SK-N-SH (cell line): ENCODE measurements around the gene NDRG2. TPM values are rescaled to one million over a fixed set of nuclear protein-coding genes. Genes with fewer than 3 reads are reported as not detected.

Source experiments
- CTCF ChIA-PET: fragments of 300-600, 350-600 bp; formaldehyde crosslinking; extraction: SDS; loops from one replicate; lab custom pipeline; 2021; lab: Yijun Ruan, JAX
- POLR2A ChIA-PET: fragments of 350-600 bp; sonication (Branson Sonifier 250); formaldehyde crosslinking; extraction: SDS; loops from one replicate; lab custom pipeline; 2020; ENCODE audit warnings: antibody characterized with exemption, inconsistent platforms; lab: Yijun Ruan, JAX
- DNase-seq: peaks from one replicate; pipeline ENCODE4 v3.0.0; 2012
- H2AFZ ChIP-seq: fragments of 200-600 bp; sonication (generic); 2 replicates; pipeline ENCODE4 v1.8.1; 2016; ENCODE audit warnings: antibody characterized with exemption, mild to moderate bottlenecking, low read depth
- H3F3A ChIP-seq: fragments of 200-600 bp; sonication (generic); replicated peaks from 2 replicates; pipeline ENCODE3; 2016; ENCODE audit warnings: antibody characterized with exemption, mild to moderate bottlenecking; ENCODE audit not compliant: insufficient read depth
- H3K27ac ChIP-seq, 2 experiments: fragments of 200-500 bp in 1 of 2; fragments of 200-600 bp in 1 of 2; sonication (Bioruptor generic) in 1 of 2; sonication (generic), shearing (Covaris generic) in 1 of 2; 2 replicates each; pipeline versions ENCODE4 v1.5.1 to v1.6.1; 2014 to 2016; ENCODE audit warnings: low read depth in 2 of 2, inconsistent platforms in 1 of 2, low read length in 1 of 2, mild to moderate bottlenecking in 1 of 2, mixed read lengths in 1 of 2
- H3K27me3 ChIP-seq: fragments of 200-600 bp; sonication (generic), shearing (Covaris generic); 2 replicates; pipeline ENCODE4 v1.6.1; 2016; ENCODE audit warnings: mixed run types; ENCODE audit not compliant: insufficient read depth
- H3K36me3 ChIP-seq, 2 experiments: fragments of 200-500 bp in 1 of 2; fragments of 200-600 bp in 1 of 2; sonication (Bioruptor generic) in 1 of 2; sonication (generic) in 1 of 2; replicated peaks in 1 of 2; 2 replicates each; pipeline versions ENCODE3 to v1.5.1; 2014 to 2016; ENCODE audit warnings: low read length in 1 of 2, mild to moderate bottlenecking in 1 of 2; ENCODE audit not compliant: insufficient read depth in 2 of 2, control insufficient read depth in 1 of 2
- H3K4me1 ChIP-seq, 2 experiments: fragments of 200-500 bp in 1 of 2; fragments of 200-600 bp in 1 of 2; sonication (Bioruptor generic) in 1 of 2; sonication (generic), shearing (Covaris generic) in 1 of 2; 2 replicates each; pipeline versions ENCODE4 v1.5.1 to v1.6.1; 2014 to 2016; ENCODE audit warnings: low read depth in 1 of 2, low read length in 1 of 2, mixed run types in 1 of 2; ENCODE audit not compliant: insufficient read depth in 2 of 2, control insufficient read depth in 1 of 2
- H3K4me2 ChIP-seq: fragments of 200-600 bp; sonication (generic), shearing (Covaris generic); 2 replicates; pipeline ENCODE4 v1.6.1; 2017; ENCODE audit warnings: mixed run types
- H3K4me3 ChIP-seq, 2 experiments: fragments of 200-500 bp in 1 of 2; fragments of 200-600 bp in 1 of 2; sonication (Bioruptor generic) in 1 of 2; sonication (generic), shearing (Covaris generic) in 1 of 2; 2 replicates each; pipeline versions ENCODE4 v1.5.1 to v1.8.1; 2014 to 2016; ENCODE audit warnings: low read depth in 2 of 2, inconsistent platforms in 1 of 2, low read length in 1 of 2, mild to moderate bottlenecking in 1 of 2, mixed read lengths in 1 of 2, moderate library complexity in 1 of 2
- H3K79me2 ChIP-seq: fragments of 200-600 bp; sonication (generic); 2 replicates; pipeline ENCODE4 v1.8.1; 2017; ENCODE audit warnings: mild to moderate bottlenecking; ENCODE audit not compliant: insufficient read depth
- H3K9ac ChIP-seq: fragments of 200-600 bp; sonication (generic); 2 replicates; pipeline ENCODE4 v1.6.1; 2017; ENCODE audit warnings: mixed run types
- H3K9me2 ChIP-seq: fragments of 200-600 bp; sonication (generic); 2 replicates; pipeline ENCODE4 v1.6.1; 2017; ENCODE audit warnings: mixed run types
- H3K9me3 ChIP-seq: fragments of 200-600 bp; sonication (generic); 2 replicates; pipeline ENCODE4 v1.6.1; 2017; ENCODE audit warnings: mixed run types, mild to moderate bottlenecking, moderate library complexity
- H4K20me1 ChIP-seq: fragments of 200-600 bp; sonication (generic); 2 replicates; pipeline ENCODE4 v1.6.1; 2017; ENCODE audit warnings: mild to moderate bottlenecking, mixed run types; ENCODE audit not compliant: insufficient read depth
- CHD2 ChIP-seq: fragments of 150-350 bp; IDR thresholded peaks from 2 replicates; pipeline ENCODE4 v1.6.1; 2018; ENCODE audit warnings: low read length; ENCODE audit not compliant: partially characterized antibody
- FOSL2 ChIP-seq: IDR thresholded peaks from 2 replicates; pipeline ENCODE4 v1.4.0; 2012; ENCODE audit warnings: low read depth, mild to moderate bottlenecking, moderate library complexity, borderline replicate concordance
- POLR2AphosphoS5 ChIP-seq: IDR thresholded peaks from 2 replicates; pipeline ENCODE4 v1.6.1; 2012; ENCODE audit warnings: low read depth, low read length
- RFX5 ChIP-seq: IDR thresholded peaks from 2 replicates; pipeline ENCODE4 v1.6.1; 2012; ENCODE audit warnings: mild to moderate bottlenecking, improper control_type of control experiment, low read length
- SIN3A ChIP-seq: IDR thresholded peaks from 2 replicates; pipeline ENCODE4 v1.6.1; 2012; ENCODE audit warnings: low read depth, mild to moderate bottlenecking, low read length, moderate library complexity, borderline replicate concordance
- TCF12 ChIP-seq: IDR thresholded peaks from 2 replicates; pipeline ENCODE4 v1.4.0; 2012
- YY1 ChIP-seq: IDR thresholded peaks from 2 replicates; pipeline ENCODE4 v1.4.0; 2012; ENCODE audit warnings: low read depth, mild to moderate bottlenecking
- WGBS: methylation state at CpG from one replicate; pipeline ENCODE4 v1.1.6; 2017; ENCODE audit warnings: low lambda C conversion rate; 5-methylcytosine and 5-hydroxymethylcytosine counted together
- polyA plus RNA-seq, 3 experiments: library from polyadenylated mRNA; depleted of rRNA; stranded (reverse); fragments of >200 nt; gene quantifications; 2 replicates each; pipeline ENCODE4 v1.2.3, GENCODE V29; 2012
- TF ChIP-seq, protein P1 (sequence below): IDR thresholded peaks from 2 replicates; pipeline ENCODE4 v1.6.1; 2012; ENCODE audit warnings: mild to moderate bottlenecking, low read depth, low read length, moderate library complexity
- TF ChIP-seq, protein P2 (sequence below): fragments of 200-600 bp; sonication (generic); IDR thresholded peaks from 2 replicates; pipeline ENCODE4 v1.6.1; 2017; ENCODE audit warnings: antibody characterized with exemption, mild to moderate bottlenecking, moderate library complexity
- TF ChIP-seq, protein P3 (sequence below): IDR thresholded peaks from 2 replicates; pipeline ENCODE4 v1.4.0; 2012; ENCODE audit warnings: low read depth

Gene NDRG2
- polyA plus RNA-seq, 1 of the 3 experiments (the other 2 are of a cell fraction): 15.8 TPM

DNA sequence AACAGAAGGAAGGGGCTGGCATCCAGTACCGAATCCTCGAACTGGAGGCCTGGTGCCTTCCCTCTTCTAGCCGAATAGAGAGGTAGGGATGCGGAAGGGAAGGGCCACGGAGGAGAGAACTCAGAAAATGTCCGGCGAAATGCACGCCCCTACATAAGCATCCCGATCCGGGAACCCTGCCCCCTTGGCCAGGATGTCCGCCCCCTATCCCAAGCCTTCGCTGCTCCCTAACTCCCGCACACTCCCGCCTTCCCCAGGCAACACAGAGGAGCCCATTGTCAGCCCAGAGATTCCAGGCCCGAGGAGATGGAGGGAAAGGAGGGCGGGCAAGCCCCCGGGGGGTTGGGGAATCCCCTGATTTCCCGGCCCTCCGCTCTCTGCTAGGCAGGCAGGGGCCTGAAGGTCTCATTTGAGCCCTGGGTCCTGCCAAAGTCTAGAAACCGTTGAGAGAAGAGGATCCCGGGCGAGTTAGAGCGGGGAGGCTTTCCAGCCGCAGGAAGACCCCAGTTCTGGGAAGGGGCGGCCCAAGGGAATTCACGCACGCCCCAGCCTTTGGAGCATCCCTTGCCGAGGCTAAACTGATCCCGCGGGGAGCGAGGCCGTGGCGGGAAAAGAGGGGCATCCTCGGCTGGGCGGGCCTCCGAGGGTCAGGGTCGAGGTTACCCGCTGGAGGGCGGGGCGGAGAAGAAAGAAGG is 44.7 kb upstream of the NDRG2 start:
- POLR2A ChIA-PET: interaction anchor here (0.7 to 2.7 kb wide), 6 partner anchors 20 to 727 kb away, joined by 4 to 19 read pairs (median 12); partner anchors contain the start of gene ZNF219

DNA sequence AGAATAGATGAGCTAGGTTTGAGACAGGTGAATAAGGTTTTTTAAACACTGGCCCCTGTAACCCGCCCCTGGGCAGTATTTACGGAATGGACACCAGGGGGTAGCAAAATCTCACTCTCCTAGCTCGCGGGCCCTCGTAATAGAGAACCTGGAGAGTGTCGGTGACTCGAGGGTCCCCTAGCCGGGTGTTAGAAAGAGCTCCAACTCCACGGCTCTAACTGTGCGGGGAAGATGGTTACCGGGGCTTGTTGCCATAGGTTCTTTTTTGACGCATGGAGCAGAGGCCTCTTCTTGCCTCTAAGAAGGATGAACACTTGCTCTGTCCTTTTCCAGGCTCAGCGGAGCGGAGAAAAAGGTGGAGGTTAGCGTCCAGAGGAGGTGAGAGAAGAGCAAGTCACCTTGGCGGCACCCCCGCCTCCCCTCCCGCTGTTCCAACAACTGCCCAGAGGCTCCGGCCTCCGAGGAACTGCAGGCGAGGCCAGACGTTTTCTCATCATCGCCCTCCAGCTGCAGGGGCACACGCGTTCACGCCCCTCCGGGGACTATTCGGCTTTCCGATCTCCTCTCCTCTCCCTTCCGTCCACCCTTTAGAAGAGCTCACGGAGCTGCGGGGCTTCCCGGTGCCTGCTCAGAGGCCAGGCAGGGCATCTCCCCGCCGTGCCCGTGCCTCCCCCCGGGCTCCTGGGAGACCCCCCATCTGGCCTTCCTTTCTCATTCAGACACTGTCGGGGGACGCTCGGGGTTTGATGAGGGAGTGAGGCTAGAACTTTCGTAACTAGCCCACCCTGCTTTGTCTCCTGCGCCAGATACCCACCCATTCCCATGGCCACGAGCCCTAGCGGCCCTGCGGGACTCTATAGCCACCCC is 43.9 kb upstream of the NDRG2 start:
- DNase-seq: peak; percentile 67
- Histone ChIP-seq H3K9ac (peak overlapping the region; percentile 93), H3K27ac (peak overlapping the region; percentile 98 to 99)
- no peak for TF ChIP-seq FOSL2
- TF ChIP-seq, protein P1, sequence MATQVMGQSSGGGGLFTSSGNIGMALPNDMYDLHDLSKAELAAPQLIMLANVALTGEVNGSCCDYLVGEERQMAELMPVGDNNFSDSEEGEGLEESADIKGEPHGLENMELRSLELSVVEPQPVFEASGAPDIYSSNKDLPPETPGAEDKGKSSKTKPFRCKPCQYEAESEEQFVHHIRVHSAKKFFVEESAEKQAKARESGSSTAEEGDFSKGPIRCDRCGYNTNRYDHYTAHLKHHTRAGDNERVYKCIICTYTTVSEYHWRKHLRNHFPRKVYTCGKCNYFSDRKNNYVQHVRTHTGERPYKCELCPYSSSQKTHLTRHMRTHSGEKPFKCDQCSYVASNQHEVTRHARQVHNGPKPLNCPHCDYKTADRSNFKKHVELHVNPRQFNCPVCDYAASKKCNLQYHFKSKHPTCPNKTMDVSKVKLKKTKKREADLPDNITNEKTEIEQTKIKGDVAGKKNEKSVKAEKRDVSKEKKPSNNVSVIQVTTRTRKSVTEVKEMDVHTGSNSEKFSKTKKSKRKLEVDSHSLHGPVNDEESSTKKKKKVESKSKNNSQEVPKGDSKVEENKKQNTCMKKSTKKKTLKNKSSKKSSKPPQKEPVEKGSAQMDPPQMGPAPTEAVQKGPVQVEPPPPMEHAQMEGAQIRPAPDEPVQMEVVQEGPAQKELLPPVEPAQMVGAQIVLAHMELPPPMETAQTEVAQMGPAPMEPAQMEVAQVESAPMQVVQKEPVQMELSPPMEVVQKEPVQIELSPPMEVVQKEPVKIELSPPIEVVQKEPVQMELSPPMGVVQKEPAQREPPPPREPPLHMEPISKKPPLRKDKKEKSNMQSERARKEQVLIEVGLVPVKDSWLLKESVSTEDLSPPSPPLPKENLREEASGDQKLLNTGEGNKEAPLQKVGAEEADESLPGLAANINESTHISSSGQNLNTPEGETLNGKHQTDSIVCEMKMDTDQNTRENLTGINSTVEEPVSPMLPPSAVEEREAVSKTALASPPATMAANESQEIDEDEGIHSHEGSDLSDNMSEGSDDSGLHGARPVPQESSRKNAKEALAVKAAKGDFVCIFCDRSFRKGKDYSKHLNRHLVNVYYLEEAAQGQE: no peak
- TF ChIP-seq, protein P2, sequence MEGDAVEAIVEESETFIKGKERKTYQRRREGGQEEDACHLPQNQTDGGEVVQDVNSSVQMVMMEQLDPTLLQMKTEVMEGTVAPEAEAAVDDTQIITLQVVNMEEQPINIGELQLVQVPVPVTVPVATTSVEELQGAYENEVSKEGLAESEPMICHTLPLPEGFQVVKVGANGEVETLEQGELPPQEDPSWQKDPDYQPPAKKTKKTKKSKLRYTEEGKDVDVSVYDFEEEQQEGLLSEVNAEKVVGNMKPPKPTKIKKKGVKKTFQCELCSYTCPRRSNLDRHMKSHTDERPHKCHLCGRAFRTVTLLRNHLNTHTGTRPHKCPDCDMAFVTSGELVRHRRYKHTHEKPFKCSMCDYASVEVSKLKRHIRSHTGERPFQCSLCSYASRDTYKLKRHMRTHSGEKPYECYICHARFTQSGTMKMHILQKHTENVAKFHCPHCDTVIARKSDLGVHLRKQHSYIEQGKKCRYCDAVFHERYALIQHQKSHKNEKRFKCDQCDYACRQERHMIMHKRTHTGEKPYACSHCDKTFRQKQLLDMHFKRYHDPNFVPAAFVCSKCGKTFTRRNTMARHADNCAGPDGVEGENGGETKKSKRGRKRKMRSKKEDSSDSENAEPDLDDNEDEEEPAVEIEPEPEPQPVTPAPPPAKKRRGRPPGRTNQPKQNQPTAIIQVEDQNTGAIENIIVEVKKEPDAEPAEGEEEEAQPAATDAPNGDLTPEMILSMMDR: peak; percentile 69
- TF ChIP-seq TCF12: no peak
- no peak for TF ChIP-seq RFX5
- no peak for TF ChIP-seq SIN3A
- TF ChIP-seq POLR2AphosphoS5: no peak

More for the DNA sequence above, 44.7 kb upstream of the NDRG2 start:
- H3K79me2 ChIP-seq: peaks cover 47% of the 10 kb centered on the region
- 3% methylated on average over 34 of the region's 40 CpGs for WGBS
- H3K9me3 ChIP-seq: no peaks in the 10 kb centered on the region
- no peaks in the 10 kb centered on the region for H3K9me2 ChIP-seq
- no peaks in the 10 kb centered on the region for H3K27me3 ChIP-seq
- H3F3A ChIP-seq: peaks cover 30% of the 10 kb centered on the region
- H2AFZ ChIP-seq: peak overlapping the region; percentile 87
- CTCF ChIA-PET: interaction anchor here (1.3 to 13.2 kb wide), 14 partner anchors 12 to 67 kb away, joined by 5 to 296 read pairs (median 28); partner anchors contain the start of genes TMEM253 and ZNF219
- DNase-seq: peak; percentile 77
- peak overlapping the region; percentile 98 to 99 for H3K27ac ChIP-seq
- TF ChIP-seq, protein P3, sequence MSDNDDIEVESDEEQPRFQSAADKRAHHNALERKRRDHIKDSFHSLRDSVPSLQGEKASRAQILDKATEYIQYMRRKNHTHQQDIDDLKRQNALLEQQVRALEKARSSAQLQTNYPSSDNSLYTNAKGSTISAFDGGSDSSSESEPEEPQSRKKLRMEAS: peak; percentile 27
- TF ChIP-seq YY1 (0 out of 2 replicates have a peak, but pooled peaks have one; percentile 41), POLR2AphosphoS5 (no peak), CHD2 (no peak)
- TF ChIP-seq, protein P1: 0 out of 2 replicates have a peak, but pooled peaks have one; percentile 1
- H3K36me3 ChIP-seq: peaks cover 13 to 21% of the 10 kb centered on the region in 2 experiments
- H3K4me1 ChIP-seq: peaks cover 22 to 29% of the 10 kb centered on the region in 2 experiments
- peak overlapping the region; percentile 95 for H3K4me2 ChIP-seq
- 0 out of 2 replicates have a peak, but pooled peaks cover 4% of the 10 kb centered on the region for H4K20me1 ChIP-seq
- H3K4me3 ChIP-seq: peak overlapping the region; percentile 81 to 89
- peak overlapping the region; percentile 93 for H3K9ac ChIP-seq

More for the DNA sequence above, 43.9 kb upstream of the NDRG2 start:
- H3K4me3 ChIP-seq: peak overlapping the region; percentile 81 to 89
- no peaks in the 10 kb centered on the region for H3K9me2 ChIP-seq
- peak overlapping the region; percentile 87 for H2AFZ ChIP-seq
- H3K4me2 ChIP-seq: peak overlapping the region; percentile 95
- H3K9me3 ChIP-seq: no peaks in the 10 kb centered on the region
- WGBS: 43% methylated on average over 40 of the region's 45 CpGs
- peaks cover 25 to 26% of the 10 kb centered on the region in 2 experiments for H3K4me1 ChIP-seq
- H3F3A ChIP-seq: peaks cover 31% of the 10 kb centered on the region
- no peaks in the 10 kb centered on the region for H3K27me3 ChIP-seq
- ChIA-PET CTCF (interaction anchor here (0.6 to 13.2 kb wide), 22 partner anchors 11 to 68 kb away, joined by 3 to 296 read pairs (median 6); partner anchors contain the start of genes TMEM253 and ZNF219), POLR2A (interaction anchor here (0.6 to 1.5 kb wide), 3 partner anchors 24 to 54 kb away, joined by 3 to 7 read pairs (median 3); no protein-coding TSS in a partner anchor)
- peaks cover 7 to 13% of the 10 kb centered on the region in 2 experiments for H3K36me3 ChIP-seq
- no peaks in the 10 kb centered on the region for H4K20me1 ChIP-seq
- H3K79me2 ChIP-seq: peaks cover 39% of the 10 kb centered on the region
